Colonic mucosa (tissue), 4 donors: Measurements from ENCODE around the gene DHRS12. TPM values are rescaled to one million over a fixed set of nuclear protein-coding genes. Genes with fewer than 3 reads are reported as not detected.
A peak's percentile ranks its signal among the peaks of the same experiment; 100 is the strongest.

Source experiments
- DNase-seq: peaks from one replicate; pipeline ENCODE4 v3.0.0-alpha.2; 2020
- H3K27ac ChIP-seq: fragments of 200-600 bp; one replicate; pipeline ENCODE4 v1.8.0; 2021
- H3K27me3 ChIP-seq: fragments of 200-600 bp; one replicate; pipeline ENCODE4 v1.8.0; 2021
- H3K36me3 ChIP-seq: fragments of 200-600 bp; one replicate; pipeline ENCODE4 v1.8.0; 2021
- H3K4me1 ChIP-seq: fragments of 200-600 bp; one replicate; pipeline ENCODE4 v1.8.0; 2021; ENCODE audit warnings: mild to moderate bottlenecking
- H3K4me3 ChIP-seq: fragments of 200-600 bp; one replicate; pipeline ENCODE4 v1.8.0; 2021
- H3K9ac ChIP-seq, 2 donors: one replicate each; pipeline ENCODE4 v1.7.0; 2013; ENCODE audit warnings: control low read depth in 2 of 2, low read depth in 2 of 2, low read length in 2 of 2
- H3K9me3 ChIP-seq: fragments of 200-600 bp; one replicate; pipeline ENCODE4 v1.8.0; 2021
- CTCF ChIP-seq: fragments of 200-600 bp; IDR thresholded peaks from one replicate; pipeline ENCODE4 v1.8.0; 2022; ENCODE audit warnings: antibody characterized with exemption, mild to moderate bottlenecking
- intact Hi-C: fragments of 100-400 bp; cut with DNase I; formaldehyde crosslinking; loops from one replicate; pipeline ENCODE4 v1.14.1; 2022
- total RNA-seq, 2 donors: library from RNA; stranded (reverse); fragmentation: NEBNext Ultra II Directional in 1 of 2; extraction: Animal tissue kit (Norgen Biotek cat#: 25700) in 1 of 2; gene quantifications; one replicate each; pipeline ENCODE4 v1.2.1, GENCODE V29; 2021
- donor health status: healthy.
- donor health status: DM: no; HTN: no; CAD: no.
- donor health status: DM: no; HTN: no; CAD: no.

The DHRS12 gene
- total RNA-seq, 2 donors from 2014 or later = 6.6 to 12.4 TPM

DNA sequence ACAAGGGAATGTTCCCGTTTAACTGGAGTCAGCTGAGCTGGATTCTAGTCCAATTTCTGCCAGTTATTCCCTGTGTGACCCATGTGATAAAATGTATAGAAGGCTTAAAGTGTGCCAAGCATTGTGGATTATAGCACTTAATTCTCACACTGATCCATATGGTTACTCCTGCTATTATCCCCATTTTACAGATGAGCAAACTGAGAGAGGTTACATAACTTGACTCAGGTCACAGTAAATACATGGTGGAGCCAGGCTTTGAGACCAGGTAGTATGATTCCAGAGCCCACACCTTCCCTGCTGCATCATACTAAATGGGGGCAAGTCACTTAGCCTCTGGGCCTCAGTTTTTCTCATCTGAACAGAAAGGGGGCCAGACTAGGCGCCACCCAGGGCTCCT is 2.0 kb upstream of the DHRS12 start:
- no peaks in the 10 kb centered on the region for H3K27me3 ChIP-seq
- H3K36me3 ChIP-seq = no peaks in the 10 kb centered on the region
- no peak overlapping the region for H3K4me3 ChIP-seq
- no peaks in the 10 kb centered on the region for H3K9me3 ChIP-seq
- DNase-seq = no peak
- TF ChIP-seq CTCF = no peak
- intact Hi-C loops = no loop called here
- no peak overlapping the region for H3K9ac ChIP-seq
- no peak overlapping the region for H3K27ac ChIP-seq
- H3K4me1 ChIP-seq = peaks cover 13% of the 10 kb centered on the region

GRCh38 chr13:51805313-51805712 is 1.4 kb upstream of the DHRS12 start:
- H3K27me3 ChIP-seq = no peaks in the 10 kb centered on the region
- no peak overlapping the region for H3K4me3 ChIP-seq
- H3K9ac ChIP-seq = peak overlapping the region in 1 of 2 donors; percentile 76
- no peak overlapping the region for H3K27ac ChIP-seq
- H3K4me1 ChIP-seq = peaks cover 13% of the 10 kb centered on the region
- intact Hi-C loops = no loop called here
- H3K9me3 ChIP-seq = no peaks in the 10 kb centered on the region
- no peak for TF ChIP-seq CTCF
- no peaks in the 10 kb centered on the region for H3K36me3 ChIP-seq
- no peak for DNase-seq

DNA sequence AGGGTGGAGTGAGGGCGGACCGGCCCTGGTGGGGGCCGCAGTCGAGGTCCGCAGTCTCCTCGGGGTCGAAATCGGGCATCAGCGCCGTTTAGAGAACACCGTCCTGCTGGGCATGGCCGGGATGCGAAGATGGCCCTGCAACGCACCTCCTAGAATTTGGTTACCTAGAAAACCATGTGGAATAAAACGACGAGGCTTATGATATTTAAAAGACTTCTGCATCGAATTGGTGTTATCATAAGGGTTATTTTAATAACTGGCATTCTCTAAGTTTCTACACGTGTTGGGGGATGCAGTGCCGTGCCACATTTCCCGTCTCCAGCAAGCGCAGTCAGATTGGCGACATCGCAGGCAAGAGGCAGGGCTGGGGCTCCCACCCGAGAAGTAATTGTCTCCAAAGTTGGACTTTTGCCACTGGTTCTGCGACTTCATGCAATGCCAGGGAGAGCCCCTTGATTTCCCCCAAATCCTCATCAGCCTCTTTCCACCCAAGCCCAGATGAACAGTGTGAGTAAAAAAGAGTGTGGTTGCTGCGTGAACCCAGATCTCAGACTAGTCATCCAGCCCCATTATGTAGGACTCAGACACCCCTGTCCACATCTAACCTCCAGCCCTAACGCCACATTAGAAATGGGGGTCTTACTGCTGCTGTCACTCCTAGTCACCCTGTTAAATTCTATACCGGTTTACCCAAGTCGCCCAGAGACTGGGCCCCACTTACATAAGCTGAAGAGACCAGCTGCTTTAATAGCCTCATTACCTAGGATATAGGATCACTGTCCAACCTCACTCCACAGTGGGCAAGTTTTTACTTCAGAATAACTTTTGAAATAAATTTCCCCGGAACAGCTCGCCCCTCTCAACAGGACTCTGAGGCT is 571 bp upstream of the DHRS12 start:
- peak; percentile 45 for DNase-seq
- H3K27ac ChIP-seq = peak overlapping the region; percentile 99
- no peaks in the 10 kb centered on the region for H3K27me3 ChIP-seq
- no peaks in the 10 kb centered on the region for H3K9me3 ChIP-seq
- H3K9ac ChIP-seq = peak overlapping the region; percentile 76 to 100
- H3K4me1 ChIP-seq = peaks cover 13% of the 10 kb centered on the region
- no peaks in the 10 kb centered on the region for H3K36me3 ChIP-seq
- peak overlapping the region; percentile 67 for H3K4me3 ChIP-seq
- intact Hi-C loops = loop anchor here (5.0 kb wide), 1 partner anchor 222 kb away; the partner anchor contains the start of gene WDFY2
- TF ChIP-seq CTCF = no peak

GRCh38 chr13:51802631-51803418 is 1.1 kb downstream of the DHRS12 start:
- intact Hi-C loops = loop anchor here (5.0 kb wide), 1 partner anchor 221 kb away; the partner anchor contains the start of gene WDFY2
- Histone ChIP-seq H3K27ac (peak overlapping the region; percentile 99), H3K4me3 (peak overlapping the region; percentile 67), H3K9ac (peak overlapping the region; percentile 76 to 100), H3K4me1 (peaks cover 13% of the 10 kb centered on the region), H3K27me3 (no peaks in the 10 kb centered on the region), H3K9me3 (no peaks in the 10 kb centered on the region), H3K36me3 (no peaks in the 10 kb centered on the region)
- DNase-seq = peak; percentile 36
- no peak for TF ChIP-seq CTCF

DNA sequence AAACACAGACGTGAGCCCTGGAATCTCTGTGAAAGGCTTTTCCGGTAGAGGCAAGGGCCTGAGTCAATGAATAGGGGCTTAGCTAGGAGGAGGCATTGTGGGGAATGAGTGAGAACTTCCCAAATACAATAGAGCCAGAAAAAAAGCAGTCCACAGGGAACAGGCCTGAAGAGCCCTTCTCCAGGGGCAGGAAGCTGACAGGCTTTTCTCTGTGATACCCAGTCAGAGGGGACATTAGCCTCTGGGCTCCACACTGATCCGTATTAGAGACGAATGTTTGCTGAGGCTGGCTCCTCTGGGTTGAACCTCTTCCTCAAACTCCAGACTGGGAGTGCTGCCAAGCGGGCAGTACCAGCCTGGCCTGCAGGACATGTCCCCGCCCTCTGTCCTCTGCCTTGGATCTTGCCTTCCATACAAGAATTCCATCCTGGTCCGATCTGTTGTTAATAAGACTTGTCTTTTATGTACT is 2.3 kb downstream of the DHRS12 start:
- Histone ChIP-seq H3K9me3 (no peaks in the 10 kb centered on the region), H3K4me3 (no peak overlapping the region), H3K4me1 (peaks cover 13% of the 10 kb centered on the region), H3K36me3 (no peaks in the 10 kb centered on the region), H3K27me3 (no peaks in the 10 kb centered on the region), H3K9ac (peak overlapping the region in 1 of 2 donors; percentile 76), H3K27ac (peak overlapping the region; percentile 58)
- no peak for TF ChIP-seq CTCF
- intact Hi-C loops = loop anchor here (5.0 kb wide), 1 partner anchor 219 kb away; the partner anchor contains the start of gene WDFY2
- peak; percentile 86 for DNase-seq
